PC-9 (cell line): ENCODE data around the gene SIAH2.

Experiments used
- EZH2 ChIP-seq: fragments of 200-600 bp; sonication (generic); IDR thresholded peaks from 2 replicates; pipeline ENCODE4 v1.8.0; 2017; ENCODE audit warnings: antibody characterized with exemption, low read depth
- TF ChIP-seq, protein P1 (sequence below): fragments of 200-600 bp; sonication (generic); conservative IDR thresholded peaks from 2 replicates; pipeline ENCODE4 v1.6.1; 2017; ENCODE audit warnings: mixed run types, antibody characterized with exemption, mild to moderate bottlenecking, moderate library complexity

DNA sequence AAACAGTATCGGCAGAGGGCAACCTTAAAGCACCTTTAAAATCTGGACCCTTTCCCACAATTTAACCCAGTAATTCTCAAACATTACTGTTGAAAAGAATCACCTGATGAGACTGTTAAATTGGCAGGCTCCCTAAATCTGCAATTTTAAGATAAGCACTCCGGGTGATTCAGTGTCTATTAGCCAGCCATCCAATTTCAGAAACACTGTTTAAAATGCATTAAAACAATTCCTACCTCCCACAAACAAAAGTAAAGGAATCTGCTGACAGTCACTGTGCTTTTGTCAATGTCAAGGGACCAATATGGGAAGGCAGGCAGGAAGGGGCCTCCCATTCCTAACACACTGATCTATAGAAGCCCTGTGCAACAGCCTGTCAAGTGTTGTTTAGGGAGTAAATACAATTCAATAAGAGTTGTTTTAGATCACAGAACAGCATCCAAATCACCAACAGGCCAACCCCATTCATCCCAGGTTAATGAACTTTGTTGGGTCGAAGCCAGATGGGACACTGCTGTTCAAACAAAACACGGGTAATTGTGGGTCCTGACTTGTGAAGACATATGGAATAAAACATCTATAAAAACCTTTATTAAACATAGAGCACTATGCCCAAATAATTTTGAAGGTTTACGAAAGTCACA, 21.4 kb downstream of the SIAH2 start:
- TF ChIP-seq, protein P1, sequence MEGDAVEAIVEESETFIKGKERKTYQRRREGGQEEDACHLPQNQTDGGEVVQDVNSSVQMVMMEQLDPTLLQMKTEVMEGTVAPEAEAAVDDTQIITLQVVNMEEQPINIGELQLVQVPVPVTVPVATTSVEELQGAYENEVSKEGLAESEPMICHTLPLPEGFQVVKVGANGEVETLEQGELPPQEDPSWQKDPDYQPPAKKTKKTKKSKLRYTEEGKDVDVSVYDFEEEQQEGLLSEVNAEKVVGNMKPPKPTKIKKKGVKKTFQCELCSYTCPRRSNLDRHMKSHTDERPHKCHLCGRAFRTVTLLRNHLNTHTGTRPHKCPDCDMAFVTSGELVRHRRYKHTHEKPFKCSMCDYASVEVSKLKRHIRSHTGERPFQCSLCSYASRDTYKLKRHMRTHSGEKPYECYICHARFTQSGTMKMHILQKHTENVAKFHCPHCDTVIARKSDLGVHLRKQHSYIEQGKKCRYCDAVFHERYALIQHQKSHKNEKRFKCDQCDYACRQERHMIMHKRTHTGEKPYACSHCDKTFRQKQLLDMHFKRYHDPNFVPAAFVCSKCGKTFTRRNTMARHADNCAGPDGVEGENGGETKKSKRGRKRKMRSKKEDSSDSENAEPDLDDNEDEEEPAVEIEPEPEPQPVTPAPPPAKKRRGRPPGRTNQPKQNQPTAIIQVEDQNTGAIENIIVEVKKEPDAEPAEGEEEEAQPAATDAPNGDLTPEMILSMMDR: no peak
- TF ChIP-seq EZH2: no peak
